Keratinocyte (primary cell): Measurements from ENCODE around the gene PPA2.

Experiments used
- EZH2 ChIP-seq: IDR thresholded peaks from one replicate; pipeline ENCODE4 v1.6.1; 2012; ENCODE audit warnings: inconsistent platforms, mild to moderate bottlenecking, low read length, moderate library complexity
- TF ChIP-seq, protein P1 (sequence below), 3 experiments: IDR thresholded peaks in 1 of 3; conservative IDR thresholded peaks in 1 of 3; optimal IDR thresholded peaks in 1 of 3; 2 replicates in 2 of 3; 3 replicates in 1 of 3; pipeline versions ENCODE3 to v1.5.1; 2011; ENCODE audit warnings: low read length in 3 of 3, mild to moderate bottlenecking in 3 of 3, moderate library complexity in 2 of 3, control low read depth in 1 of 3, inconsistent platforms in 1 of 3; ENCODE audit not compliant: insufficient read depth in 2 of 3; ENCODE audit errors: extremely low read depth in 1 of 3

- TF ChIP-seq, protein P1, sequence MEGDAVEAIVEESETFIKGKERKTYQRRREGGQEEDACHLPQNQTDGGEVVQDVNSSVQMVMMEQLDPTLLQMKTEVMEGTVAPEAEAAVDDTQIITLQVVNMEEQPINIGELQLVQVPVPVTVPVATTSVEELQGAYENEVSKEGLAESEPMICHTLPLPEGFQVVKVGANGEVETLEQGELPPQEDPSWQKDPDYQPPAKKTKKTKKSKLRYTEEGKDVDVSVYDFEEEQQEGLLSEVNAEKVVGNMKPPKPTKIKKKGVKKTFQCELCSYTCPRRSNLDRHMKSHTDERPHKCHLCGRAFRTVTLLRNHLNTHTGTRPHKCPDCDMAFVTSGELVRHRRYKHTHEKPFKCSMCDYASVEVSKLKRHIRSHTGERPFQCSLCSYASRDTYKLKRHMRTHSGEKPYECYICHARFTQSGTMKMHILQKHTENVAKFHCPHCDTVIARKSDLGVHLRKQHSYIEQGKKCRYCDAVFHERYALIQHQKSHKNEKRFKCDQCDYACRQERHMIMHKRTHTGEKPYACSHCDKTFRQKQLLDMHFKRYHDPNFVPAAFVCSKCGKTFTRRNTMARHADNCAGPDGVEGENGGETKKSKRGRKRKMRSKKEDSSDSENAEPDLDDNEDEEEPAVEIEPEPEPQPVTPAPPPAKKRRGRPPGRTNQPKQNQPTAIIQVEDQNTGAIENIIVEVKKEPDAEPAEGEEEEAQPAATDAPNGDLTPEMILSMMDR (optimal IDR thresholded peaks at IDR 0.05 in 1 of 3, IDR thresholded peaks at IDR 0.05 in 1 of 3, conservative IDR thresholded peaks at IDR 0.05 in 1 of 3; ENCODE audit: extremely low read depth in 1 of 3, insufficient read depth in 2 of 3, low read length in 3 of 3), result no peak
- TF ChIP-seq EZH2, result no peak
These were observed 18.7 kb downstream of the PPA2 start for GRCh38 chr4:105455182-105455581.
